HG03565 (cell line): ENCODE data around the gene FZR1.
"Not testable (repeated sequence)": the region's sequence is repeated elsewhere in the genome, so short reads cannot be mapped to it uniquely, and the experiment has no call there.

ENCODE experiments used
- ATAC-seq: cut with Tn5 transposase; IDR thresholded peaks from one replicate; pipeline ENCODE4 v1.9.1; 2021; ENCODE audit warnings: mild to moderate bottlenecking, moderate library complexity; ENCODE audit not compliant: unreplicated experiment

Gene FZR1

DNA sequence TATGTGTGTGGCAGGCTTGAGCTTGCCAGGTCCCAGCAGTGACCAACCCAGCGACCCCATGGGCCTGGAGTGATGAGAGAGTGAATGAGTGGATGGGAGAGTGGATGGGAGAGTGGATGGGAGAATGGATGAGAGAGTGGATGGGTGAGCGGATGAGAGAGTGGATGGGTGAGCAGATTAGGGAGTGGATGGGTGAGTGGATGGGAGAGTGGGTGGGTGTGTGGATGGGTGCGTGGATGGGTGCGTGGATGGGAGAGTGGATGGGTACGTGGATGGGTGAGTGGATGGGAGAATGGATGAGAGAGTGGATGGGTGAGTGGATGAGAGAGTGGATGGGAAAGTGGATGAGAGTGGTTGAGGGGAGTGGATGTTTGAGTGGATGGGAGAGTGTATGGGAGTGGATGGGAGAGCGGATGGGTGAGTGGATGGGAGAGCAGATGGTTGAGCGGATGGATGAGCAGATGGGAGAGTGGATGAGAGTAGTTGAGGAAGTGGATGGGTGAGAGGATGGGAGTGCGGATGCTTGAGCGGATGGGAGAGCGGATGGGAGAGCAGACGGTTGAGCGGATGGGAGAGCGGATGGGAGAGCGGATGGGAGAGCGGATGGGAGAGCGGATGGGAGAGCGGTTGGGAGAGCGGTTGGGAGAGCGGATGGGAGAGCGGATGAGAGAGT, 22.6 kb downstream of the FZR1 start:
- no peak for ATAC-seq

DNA sequence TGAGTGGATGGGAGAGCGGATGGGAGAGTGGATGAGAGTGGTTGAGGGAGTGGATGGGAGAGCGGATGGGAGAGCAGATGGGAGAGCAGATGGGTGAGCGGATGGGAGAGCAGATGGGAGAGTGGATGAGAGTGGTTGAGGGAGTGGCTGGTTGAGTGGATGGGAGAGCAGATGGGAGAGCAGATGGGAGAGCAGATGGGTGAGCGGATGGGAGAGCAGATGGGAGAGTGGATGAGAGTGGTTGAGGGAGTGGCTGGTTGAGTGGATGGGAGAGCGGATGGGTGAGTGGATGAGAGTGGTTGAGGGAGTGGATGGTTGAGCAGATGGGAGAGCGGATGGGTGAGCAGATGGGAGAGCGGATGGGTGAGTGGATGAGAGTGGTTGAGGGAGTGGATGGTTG, 23.2 kb downstream of the FZR1 start:
- ATAC-seq: not testable (repeated sequence)

DNA sequence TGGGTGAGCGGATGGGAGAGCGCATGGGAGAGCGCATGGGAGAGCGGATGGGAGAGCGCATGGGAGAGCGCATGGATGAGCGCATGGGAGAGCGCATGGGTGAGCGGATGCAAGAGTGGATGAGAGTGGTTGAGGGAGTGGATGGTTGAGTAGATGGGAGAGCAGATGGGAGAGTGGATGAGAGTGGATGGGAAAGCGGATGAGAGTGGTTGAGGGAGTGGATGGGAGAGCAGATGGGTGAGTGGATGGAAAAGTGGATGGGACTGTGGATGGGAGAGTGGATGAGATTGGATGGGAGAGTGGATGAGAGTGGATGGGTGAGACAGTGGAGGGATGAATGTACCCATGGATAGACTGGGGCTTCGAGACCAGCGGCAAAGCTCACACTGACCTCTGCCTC, 24.3 kb downstream of the FZR1 start:
- no peak for ATAC-seq

DNA sequence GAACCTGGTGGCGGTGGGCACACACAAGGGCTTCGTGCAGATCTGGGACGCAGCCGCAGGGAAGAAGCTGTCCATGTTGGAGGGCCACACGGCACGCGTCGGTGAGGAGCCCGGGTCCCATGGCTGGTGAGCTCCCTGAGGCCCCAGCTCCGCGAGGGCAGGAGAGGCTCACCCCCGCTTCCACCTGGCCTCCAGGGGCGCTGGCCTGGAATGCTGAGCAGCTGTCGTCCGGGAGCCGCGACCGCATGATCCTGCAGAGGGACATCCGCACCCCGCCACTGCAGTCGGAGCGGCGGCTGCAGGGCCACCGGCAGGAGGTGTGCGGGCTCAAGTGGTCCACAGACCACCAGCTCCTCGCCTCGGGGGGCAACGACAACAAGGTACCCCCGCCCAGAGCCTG, 25.6 kb downstream of the FZR1 start:
- ATAC-seq: no peak

DNA sequence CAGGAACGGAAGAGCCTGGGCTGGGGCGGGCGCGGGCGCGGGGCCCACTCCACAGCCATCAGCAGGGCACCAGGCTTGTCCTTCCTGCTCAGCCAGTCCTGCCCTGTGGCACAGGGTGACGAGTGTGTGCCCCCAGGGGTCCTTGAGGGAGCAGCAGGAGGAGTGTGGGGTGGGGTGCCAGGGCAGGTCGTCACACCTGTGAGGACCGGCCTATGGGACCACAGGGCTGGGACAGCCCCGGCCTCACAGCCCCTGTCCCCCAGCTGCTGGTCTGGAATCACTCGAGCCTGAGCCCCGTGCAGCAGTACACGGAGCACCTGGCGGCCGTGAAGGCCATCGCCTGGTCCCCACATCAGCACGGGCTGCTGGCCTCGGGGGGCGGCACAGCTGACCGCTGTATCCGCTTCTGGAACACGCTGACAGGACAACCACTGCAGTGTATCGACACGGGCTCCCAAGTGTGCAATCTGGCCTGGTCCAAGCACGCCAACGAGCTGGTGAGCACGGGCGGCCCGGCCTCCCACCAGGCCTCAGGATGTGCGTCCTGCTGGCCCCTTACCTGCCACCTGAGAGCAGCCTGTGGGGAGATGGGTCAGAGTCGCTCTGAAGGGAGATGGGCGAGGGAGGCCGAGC, 26.2 kb downstream of the FZR1 start:
- no peak for ATAC-seq

DNA sequence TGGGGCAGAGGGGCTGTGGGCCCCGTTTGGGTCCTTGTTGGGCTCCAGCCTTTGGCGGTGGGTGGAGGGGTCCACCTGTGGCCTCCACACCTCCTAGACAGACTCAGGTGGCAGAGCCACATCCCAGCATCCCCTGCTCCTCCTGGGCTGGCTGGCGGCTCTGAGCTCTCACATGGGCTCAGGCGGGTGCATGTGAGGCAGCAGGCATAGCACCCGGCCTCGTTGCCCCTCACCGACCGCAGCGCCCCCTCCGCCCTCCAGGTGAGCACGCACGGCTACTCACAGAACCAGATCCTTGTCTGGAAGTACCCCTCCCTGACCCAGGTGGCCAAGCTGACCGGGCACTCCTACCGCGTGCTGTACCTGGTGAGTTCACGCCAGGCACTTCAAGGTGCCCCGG, 26.9 kb downstream of the FZR1 start:
- no peak for ATAC-seq

DNA sequence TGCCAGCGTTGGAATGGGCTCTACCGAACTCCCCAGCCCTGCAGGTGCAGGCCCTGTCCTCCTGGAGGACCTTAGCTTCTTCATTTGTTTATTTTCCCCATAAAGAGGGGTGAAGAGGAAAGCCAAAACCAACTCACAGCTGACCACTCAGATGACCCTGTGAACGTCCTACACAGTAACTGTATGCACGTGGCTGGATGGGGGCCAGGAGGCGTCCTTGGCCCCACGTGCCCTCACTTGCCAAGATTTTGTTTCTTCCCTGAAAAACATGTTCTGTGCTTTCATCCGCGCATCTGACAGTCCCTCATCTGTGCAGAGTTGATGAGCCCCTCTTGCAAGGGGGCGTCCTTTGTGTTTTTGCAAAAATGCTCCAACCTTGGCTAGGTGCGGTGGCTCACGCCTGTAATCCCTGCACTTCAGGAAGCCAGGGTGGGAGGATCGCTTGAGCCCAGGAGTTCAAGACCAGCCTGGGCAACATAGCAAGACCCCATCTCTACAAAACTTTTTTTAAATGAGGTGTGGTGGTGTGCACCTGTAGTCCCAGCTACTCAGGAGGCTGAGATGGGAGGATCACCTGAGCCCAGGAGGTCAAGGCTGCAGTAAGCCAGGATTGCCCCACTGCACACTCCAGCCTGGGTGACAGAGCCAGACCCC, 27.6 kb downstream of the FZR1 start:
- no peak for ATAC-seq

DNA sequence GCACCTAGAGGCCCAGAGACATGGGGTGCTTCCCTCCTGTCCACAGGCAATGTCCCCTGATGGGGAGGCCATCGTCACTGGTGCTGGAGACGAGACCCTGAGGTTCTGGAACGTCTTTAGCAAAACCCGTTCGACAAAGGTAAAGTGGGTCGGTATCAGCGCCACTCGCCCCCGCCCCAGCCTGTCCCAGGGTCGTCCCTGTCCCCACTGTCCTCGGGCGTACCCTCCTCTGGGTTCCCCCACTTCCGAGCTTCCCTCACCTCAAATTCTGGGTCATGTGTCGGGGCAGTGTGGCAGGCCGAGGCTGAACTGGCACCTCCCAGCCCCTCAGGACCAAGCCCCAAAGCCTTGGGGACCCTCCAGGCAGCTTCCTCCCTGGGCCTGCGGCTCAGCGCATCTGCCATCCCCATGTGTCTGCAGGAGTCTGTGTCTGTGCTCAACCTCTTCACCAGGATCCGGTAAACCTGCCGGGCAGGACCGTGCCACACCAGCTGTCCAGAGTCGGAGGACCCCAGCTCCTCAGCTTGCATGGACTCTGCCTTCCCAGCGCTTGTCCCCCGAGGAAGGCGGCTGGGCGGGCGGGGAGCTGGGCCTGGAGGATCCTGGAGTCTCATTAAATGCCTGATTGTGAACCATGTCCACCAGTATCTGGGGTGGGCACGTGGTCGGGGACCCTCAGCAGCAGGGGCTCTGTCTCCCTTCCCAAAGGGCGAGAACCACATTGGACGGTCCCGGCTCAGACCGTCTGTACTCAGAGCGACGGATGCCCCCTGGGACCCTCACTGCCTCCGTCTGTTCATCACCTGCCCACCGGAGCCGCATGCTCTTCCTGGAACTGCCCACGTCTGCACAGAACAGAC, 28.5 kb downstream of the FZR1 start:
- ATAC-seq: no peak

DNA sequence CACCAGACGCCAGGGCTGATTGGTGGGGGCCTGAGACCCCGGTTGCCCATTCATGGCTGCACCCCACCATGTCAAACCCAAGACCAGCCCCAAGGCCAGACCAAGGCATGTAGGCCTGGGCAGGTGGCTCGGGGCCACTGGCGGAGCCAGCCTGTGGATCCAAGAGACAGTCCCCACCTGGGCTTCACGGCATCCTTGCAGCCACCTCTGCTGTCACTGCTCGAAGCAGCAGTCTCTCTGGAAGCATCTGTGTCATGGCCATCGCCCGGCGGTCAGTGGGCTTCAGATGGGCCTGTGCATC, 29.1 kb downstream of the FZR1 start:
- no peak for ATAC-seq

DNA sequence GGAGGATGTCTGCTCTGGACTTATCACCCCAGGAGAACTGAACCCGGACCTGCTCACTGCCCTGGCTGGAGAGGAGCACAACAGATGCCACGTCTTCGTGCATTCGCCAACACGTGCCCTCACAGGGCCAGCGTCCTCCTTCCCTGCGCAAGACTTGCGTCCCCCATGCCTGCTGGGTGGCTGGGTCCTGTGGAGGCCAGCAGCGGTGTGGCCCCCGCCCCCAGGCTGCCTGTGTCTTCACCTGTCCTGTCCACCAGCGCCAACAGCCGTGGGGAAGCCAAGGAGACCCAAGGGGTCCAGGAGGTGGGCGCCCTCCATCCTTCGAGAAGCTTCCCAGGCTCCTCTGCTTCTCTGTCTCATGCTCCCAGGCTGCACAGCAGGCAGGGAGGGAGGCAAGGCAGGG, 29.5 kb downstream of the FZR1 start:
- ATAC-seq: no peak

DNA sequence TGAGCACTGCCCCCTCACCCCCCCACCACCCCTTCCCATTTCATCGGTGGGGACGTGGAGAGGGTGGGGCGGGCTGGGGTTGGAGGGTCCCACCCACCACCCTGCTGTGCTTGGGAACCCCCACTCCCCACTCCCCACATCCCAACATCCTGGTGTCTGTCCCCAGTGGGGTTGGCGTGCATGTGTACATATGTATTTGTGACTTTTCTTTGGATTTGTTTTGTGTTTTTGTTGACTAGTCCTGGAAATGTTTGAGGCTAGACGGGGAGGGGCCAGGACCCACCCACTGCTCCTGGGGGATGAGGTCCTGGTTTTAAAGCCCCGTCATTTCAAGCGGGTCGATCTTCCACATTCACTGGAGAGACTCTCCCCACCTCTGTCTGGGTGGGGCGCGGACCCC, 29.9 kb downstream of the FZR1 start:
- no peak for ATAC-seq

DNA sequence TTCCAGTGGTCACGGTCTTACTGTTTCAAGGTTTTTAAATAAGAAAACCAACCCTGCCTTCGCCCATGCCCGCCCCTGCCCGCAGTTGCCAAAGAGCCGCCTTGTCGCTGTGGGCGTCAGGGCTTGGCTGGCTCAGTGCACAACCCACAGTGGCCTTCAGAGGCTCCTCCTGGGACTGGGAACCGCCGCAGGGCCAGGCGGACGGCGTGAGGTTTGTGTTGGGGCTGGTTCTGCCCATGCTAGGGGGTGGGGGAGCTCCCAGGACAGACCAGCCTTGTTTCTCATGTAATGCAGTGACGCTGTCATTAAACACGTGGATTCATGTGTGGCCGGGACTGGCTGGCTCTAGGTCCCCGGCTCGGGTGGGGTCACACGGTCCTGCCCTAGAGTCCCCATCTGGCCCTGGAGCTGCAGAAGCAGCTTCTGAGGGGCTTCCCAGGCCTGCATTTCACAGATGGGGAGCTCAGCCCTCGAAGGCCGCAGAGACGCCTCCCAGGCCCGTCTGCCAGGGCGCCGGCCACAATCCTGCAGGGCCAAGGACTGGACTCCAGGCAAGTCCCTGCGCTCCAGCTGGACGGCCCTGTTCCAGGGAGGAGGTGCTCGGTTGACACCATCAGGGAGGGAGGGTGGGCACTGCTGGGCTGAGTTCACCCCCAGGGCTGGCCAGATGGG, 30.5 kb downstream of the FZR1 start:
- ATAC-seq: no peak

DNA sequence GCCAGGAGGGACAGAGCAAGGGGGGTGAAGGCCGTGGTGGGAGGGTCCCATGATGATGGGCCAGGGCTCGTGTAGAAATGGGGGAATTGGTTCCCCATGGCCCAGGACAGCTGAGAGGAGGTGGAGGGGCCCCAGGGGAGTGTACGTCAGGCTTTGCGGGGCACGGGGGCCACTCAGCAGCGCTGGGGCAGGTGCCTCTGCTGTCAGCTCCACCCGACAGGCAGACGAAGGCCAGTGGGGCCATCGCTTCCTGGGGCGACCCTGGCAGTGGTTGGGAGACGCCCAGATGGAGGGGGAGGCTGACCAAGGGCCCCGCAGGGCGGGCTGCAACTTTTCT, 31.0 kb downstream of the FZR1 start:
- ATAC-seq: no peak

DNA sequence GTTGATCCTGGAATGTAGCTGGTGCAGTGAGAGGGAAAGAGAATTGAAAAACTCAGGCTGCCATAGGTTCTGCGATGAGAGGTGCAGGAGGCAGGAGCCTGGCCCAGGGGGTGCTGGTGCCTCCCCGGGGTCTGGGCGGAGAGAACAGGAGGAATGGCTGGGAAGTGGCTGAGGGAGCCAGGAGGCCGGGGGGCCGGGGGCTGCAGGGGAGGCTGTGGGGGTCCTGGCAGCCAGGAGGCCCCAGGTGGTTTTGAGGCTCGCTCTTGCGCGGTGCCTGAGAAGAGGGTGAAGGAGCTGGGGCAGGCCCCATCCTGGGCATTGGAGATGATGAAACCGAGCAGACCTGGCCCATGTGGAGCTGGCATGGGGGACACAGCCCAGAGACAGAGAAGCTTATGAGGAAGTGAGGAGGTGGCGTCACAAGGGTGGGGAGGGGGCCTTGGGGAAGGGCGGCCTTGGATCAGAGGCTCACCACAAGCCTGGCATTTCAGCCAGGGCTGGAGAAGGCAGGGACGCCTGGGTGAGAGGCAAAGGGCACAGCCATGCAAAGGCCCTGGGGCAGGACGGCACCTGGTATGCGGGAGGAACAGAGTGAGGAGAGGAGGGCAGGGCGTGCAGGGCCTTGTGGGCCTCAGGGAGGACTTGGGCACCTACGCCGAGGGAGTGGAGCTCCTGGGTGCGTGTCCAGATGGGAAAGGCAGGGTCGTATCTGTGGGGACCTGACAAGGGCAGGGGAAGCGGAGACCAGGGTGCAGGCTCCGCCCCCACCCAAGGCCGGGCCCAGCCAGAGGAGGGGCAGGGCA, 31.5 kb downstream of the FZR1 start:
- ATAC-seq: no peak

DNA sequence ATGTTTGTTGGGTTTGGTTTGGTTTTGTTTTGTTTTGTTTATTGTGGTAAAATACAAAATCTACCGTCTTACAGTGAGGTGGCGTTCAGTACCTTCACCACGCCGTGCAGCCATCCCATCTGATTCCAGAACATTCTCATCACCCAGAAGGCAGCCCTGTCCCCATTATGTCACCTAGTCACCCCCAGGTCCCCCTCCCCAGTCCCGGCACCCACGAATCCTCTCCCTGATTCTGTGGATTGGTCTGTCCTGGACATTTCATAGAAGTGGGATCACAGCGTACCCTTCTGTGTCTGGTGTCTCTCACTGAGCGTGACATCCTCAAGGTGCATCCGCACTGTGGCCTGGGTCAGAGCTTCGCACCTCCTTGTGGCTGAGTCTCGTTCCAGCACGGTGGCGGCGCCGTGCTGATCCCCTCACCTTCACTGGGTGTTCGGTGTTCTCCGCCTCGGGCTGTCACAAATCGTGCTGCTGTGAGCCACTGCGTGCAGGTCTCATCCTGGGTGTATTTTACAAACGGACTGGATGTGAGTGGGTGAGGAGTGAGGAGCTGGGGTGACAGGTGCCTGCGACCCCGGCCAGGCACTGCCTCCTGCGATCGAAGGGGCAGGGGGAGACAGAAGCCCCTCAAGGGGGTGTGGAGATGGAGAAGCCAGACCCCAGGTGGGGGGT, 32.3 kb downstream of the FZR1 start:
- no peak for ATAC-seq

DNA sequence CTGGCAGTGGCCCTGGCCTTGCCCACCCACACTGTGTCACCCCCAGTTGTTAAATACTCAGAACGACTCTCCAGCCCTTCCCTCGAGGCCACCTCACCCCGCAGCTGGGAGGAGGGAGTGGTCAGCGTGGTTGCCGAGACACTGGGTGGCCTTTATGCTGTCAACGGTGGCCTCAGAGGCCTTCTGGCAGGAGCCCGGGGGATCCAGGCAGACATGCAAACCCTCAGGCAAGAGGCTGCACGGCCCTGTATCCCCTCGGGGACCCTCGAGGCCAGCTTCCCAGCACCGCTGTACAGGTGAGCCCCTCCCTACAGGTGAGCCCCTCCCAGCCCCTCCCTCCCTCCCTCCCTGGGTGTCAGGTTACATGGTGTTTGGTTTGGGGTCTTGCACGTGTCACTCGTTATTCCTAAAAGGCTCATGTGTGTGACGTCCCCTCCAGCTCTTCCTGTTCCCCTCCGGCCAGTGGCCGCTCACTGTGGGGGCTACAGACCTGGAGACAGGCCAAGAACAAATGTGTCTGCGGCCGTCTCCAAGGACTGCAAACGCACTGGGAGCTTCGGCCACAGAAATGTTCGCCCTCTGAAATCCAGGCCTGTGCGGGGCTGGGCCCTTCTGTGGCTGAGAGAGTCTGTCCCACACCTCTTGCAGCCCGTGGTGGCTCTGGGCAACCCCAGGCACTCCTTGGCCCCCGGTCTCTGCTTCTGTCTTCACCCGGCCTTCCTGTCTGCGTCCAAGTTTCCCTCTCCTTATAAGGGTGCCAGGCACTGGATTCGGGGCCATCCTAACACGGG, 33.0 kb downstream of the FZR1 start, which contains the start of gene TEKTIP1:
Gene TEKTIP1 (plus strand): TSS at position 210 of the 791 bp plus-strand sequence. CDS start 4 bp downstream, at position 214.
- no peak for ATAC-seq

DNA sequence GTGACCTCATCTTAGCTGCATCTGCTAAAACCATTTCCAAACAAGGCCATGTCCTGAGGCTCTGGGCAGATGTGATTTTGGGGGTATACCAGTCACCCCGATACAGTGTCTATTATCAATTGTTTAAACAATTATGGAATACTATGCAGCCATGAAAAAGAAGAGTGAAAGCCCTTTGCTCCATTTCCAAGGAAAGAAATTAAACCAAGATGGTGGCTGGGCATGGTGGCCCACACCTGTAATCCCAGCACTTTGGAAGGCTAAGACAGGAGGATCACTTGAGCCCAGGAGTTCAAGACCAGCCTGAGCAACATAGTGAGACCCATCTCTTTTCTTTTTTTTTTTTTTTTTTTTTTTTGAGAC, 33.6 kb downstream of the FZR1 start:
- ATAC-seq: no peak

DNA sequence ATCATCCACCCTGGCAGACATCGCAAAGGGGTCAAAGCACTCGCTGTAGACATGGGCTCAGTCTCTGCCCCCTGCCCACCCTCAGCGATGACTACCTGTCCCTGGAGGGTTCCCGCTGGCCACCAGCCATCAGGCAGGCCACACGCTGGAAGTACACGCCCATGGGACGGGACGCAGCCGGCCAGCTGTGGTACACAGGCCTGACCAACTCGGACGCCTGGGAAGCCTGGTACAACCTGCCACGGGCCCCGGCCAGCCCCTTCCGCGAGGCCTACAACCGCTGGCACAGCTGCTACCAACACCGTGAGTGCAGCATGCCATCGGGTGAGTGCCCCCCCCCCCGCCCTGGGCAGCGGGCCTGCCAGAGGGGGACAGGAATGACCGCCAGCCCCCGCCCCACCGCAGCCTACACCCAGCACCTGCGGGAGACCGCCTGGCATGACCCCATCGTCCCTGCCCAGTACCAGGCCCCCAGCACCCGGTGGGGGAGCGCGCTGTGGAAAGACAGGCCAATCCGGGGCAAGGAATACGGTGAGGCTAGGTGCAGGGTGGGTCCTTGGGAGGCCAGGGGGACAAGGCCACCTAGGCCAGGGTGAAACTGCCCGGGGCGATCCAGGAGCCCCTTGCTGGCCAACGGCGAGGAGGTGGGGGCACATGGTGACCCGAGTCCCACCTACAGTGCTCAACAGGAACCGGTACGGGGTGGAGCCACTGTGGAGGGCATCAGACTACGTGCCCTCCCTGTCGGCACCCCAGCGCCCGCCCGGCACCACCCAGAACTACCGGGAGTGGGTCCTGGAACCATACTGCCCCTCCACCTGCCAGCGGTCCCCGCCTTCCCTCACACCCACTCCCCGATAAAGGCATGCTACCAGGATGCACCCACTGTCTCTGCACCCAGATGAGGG, 37.3 kb downstream of the FZR1 start:
- ATAC-seq: no peak
